Fibroblast of skin of back (primary cell): ENCODE data around the gene CORO6.

Experiments
- DNase-seq: peaks from one replicate; pipeline ENCODE4 v3.0.0-alpha.2; 2013

The CORO6 gene

GRCh38 chr17:29612404-29613280, 10.1 kb downstream of the CORO6 start:
- DNase-seq: no peak

DNA sequence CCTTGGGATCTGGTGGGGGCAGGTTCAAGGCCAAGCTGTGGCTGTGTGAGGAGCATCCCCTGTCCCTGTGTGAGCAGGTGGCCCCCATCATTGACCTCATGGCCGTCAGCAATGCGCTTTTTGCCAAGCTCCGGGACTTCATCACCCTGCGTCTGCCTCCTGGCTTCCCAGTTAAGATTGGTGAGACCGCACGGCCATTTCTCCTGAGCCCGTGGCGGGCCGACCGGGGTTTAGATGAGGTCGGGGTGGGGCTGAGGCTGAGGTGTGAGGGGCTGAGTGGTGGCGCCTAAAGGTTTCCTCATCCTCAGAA, 10.7 kb downstream of the CORO6 start:
- no peak for DNase-seq

DNA sequence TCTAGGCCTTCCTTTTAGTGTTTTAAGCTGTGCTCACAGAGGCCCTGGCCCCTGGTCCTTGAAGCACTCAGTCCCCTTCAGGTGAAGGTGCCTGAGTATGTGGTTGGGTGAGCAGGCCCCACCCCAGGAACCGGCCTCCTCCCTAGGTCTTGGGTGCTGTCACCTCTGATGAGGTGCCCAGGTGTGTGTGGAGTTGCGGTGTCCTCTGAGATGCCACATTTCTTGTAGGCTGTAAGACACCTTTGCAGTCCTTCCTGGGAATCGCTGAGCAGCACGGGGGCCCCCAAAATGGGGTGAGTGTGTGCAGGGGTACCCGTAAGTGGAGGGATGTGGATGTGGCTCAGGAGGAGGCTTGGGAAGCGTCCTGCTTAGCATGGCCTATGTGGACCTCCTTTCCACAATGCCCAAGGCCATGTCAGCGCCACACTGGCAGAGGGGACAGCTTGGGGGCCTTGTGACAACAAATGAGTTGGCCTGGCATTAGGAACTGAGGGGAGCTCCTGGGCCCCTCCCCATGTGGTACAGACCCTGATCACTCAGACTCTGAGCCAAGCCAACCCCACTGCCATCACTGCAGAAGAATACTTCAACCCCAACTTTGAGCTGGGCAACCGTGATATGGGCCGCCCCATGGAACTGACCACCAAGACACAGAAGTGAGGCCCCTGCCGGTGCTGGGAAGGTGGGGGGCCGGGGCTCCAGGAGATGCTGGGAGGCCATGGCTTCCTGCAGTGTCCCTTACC, 11.2 kb downstream of the CORO6 start:
- no peak for DNase-seq

DNA sequence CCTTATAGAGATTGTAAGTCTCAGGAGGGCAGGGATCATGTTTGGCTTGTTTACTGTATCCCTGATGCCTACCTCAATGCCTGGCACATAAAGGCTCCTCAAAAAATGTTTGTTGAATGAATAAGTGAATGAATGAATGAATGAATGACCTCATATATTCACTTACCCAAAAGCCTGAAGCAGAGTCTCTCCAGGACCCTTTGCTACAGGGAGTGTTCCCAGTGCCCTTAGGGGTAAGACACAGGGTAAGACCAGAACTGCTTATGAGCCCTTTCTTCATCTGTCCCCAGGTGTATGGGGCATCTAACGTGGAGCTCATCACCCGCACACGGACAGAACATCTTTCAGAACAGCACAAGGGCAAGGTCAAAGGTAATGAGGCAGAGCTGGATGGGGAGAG, 12.3 kb downstream of the CORO6 start:
- DNase-seq: no peak

DNA sequence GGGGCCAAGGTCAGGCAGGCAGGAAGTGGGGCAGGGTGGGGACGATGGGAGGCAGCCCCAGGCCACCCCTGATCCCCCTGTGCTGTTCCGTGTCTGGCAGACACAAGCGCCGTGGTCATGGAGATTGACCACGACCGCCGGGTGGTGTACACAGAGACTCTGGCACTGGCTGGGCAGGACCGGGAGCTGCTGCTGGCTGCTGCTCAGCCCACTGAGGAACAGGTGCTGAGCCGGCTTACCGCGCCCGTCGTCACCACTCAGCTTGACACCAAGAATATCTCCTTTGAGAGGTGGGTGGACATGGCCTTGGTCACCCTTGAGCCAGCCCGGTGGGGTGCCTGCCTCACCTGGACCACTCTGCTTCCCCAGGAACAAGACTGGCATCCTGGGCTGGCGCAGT, 13.7 kb downstream of the CORO6 start:
- no peak for DNase-seq

GRCh38 chr17:29607557-29608195, 15.0 kb downstream of the CORO6 start:
- DNase-seq: no peak

- DNase-seq: no peak
Measured at GRCh38 chr17:29603109-29603674, 19.5 kb downstream of the CORO6 start.

DNA sequence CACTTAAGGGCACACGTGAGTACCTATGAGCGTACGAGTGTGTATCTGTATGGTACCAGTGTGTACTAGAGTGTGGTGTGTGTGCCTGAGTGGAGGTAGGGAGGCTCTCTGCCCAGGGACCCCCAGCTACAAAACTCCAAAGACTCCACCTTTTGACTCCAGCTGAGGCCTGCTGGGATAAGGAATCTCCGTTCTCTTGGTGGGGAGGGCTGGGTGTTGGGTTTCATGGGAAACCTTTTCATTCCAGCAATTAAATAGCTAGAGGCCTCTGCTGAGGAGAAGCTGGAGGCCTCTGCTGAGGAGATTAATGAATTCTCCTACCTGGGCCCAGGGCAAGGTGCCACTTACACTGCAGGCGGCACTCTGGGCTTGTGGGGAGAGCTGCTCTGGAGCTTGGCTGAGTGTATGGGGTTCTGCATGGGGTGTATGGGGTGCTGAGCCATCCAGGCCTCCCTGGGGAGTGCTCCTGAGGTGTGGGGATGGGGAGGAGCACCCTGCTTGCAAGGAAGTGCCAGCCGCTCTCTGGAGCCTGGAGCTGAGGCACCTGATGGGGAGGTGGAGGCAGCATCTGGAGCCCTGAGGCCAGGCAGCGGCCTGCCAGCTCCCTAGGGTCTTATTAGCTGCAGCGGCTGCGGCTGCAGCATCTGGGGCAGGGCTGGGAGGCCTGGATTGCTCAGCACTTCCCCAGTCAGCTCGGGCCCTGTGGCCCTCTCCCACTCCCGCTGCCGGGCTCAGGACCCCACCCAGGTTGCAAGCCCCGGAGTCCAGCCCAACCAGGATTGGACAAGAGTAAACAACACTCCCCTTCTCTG, 25.1 kb downstream of the CORO6 start:
- DNase-seq: no peak

DNA sequence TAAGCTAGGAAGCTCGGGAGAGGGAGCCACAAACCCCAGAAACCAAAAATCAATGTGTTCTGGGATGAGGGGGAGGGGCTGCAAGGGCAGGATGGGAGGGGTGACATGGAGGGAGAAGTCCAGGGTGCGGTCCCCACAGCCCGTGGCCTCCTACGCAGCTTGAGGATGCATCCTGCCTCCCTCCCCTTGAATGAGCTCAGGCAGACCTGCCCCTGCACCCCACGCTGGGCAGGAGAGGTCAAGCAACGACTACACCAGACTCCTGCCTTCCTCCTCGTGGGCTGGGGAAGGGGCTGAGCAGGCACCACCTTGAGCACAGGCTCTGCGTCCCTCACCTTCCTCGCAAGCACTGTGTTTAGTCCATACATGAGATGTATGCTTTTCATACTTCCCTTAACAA, 25.9 kb downstream of the CORO6 start:
- no peak for DNase-seq

GRCh38 chr17:29595943-29596774, 26.6 kb downstream of the CORO6 start:
- DNase-seq: no peak

GRCh38 chr17:29595107-29595942, 27.4 kb downstream of the CORO6 start:
- peak; percentile 58 for DNase-seq

DNA sequence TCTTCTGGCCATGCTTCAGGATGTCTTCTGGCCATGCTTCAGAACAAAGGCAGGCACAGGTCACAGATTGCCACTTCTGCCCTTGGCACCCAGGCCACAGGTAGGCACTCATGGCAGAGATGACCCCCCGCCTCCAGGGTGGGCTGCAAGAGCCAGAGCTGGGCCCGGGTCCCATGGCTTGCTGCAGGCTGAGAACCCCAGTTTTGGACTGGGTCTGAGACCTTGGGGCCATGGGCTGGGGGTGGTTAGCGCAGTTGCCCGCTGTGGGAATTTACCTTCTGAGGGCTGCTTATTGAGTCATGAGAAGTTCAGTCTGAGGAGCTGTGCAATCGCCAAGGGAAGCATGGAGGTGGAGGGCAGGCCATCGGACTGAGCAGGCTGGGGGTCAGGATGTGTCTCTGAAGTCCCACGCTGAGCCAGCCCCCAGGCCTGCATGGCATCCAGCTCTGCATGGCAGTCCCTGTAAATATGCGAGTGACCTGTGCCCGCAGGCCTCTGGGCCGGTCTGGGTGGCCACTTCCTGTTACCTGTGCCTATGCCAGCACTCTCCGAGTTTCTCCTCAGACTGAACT, 28.1 kb downstream of the CORO6 start:
- DNase-seq: no peak

DNA sequence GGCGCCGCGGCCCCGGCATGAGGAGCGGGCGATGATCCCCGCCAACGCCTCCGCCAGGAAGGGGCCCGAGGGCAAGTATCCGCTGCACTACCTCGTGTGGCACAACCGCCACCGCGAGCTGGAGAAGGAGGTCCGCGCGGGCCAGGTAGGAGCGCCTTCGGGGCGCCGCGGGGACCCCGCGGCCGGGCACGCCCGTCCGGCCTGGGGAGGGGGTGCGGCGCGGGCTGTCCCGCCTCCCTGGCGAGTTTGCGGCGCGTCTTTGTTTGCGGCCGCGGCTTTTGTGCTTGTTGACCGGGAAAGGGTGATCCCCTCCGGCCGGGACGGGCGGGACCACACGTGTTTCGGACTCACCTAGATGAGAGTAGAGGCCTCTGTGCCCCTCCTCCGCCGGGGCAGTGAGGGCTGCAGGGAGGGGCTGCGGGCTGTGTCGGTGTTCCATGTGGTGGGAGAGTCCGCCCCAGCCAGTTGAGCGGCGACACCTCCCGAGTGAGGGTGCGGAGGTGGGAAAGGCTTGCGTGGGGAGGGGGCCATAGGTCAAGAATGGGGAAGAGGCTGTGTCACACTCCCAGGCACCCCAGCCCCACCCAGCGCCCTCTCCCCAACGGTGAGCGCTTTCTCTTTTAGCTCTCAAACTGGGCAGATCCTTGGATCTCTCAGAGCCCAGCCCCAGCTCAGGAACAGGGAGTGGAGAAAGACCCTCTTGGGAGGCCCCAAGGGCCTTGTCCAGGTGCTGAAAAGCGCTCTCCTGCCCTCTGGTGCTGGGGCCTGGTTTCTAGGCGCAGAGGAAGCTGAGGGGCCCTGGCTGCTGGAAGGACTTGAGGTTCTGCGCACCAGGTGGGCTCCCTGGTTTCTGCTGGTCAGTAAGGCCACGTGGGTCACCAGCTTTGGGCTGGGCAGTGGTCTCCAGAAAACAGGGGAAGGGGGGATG, 28.9 kb downstream of the CORO6 start:
- DNase-seq: no peak

DNA sequence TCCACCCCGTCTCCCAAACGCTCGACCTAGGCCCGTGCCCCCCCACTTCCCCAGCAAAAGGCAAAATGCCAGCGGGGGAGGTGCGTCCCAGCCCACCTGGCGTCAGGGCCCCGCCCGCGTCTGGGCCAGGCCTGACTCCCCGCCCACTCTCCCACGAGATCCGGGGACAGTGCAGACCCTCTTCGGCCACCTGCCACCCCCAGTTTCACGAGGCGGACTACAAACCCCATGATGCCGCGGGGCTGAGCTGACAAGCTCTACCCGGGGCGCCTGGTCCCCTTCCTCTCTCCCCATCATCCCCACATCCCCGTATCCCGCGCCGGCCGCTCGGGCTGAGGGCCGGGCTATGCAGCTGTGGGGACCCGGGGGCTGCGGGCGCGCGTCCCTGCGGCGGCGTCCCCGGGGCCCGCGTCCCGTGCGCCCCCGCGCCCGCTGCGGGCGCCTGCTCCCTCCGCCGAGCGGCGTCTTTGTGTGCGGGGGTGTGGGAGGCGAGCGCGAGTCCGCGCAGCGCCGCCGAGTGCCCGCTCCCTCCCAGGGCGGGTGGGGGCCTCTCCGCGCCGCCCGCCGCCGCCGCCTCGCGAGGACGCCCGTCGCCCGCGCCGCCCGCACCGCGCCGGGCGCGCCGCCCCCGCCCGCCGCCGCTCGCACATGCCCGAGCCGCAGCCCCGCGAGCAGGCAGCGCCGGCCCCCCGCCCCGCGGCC, 29.7 kb downstream of the CORO6 start, which contains the start of gene ANKRD13B:
Gene ANKRD13B (plus strand): TSS at position 283 of the 702 bp plus-strand sequence. CDS start 490 bp downstream, outside the sequence.
- no peak for DNase-seq

GRCh38 chr17:29591737-29592608, 30.7 kb downstream of the CORO6 start:
- peak; percentile 80 for DNase-seq

GRCh38 chr17:29591146-29591736, 31.5 kb downstream of the CORO6 start:
- peak; percentile 71 for DNase-seq
